Measurements from ENCODE around the gene PLXNC1.

- TF ChIP-seq POLR2AphosphoS5 (IDR thresholded peaks at IDR 0.05; ENCODE audit: low read depth) (no peak), CTCF (IDR thresholded peaks at IDR 0.05; ENCODE audit: insufficient read depth, low read length) (no peak), REST (IDR thresholded peaks at IDR 0.05; ENCODE audit: insufficient replicate concordance, low read depth) (no peak), GABPA (IDR thresholded peaks at IDR 0.05; ENCODE audit: low read depth) (no peak)
Measured at GRCh38 chr12:94112121-94112520, 36.3 kb upstream of the PLXNC1 start.

Data from HL-60 (cell line).